Spinal cord (tissue), 10 donors: ENCODE measurements around the gene DCLK1. TPM values are rescaled to one million over a fixed set of nuclear protein-coding genes. Genes with fewer than 3 reads are reported as not detected.

Experiments
- DNase-seq, 6 donors: peaks; one replicate each; pipeline versions ENCODE4 v3.0.0 to v3.0.0-alpha.2; 2013 to 2015; ENCODE audit warnings: low spot score in 6 of 6, low read depth in 4 of 6
- H3K27ac ChIP-seq: one replicate; pipeline ENCODE4 v1.5.1; 2013; ENCODE audit warnings: low read depth, low read length, control low read depth
- H3K27me3 ChIP-seq: one replicate; pipeline ENCODE4 v1.6.1; 2013; ENCODE audit warnings: low read length; ENCODE audit not compliant: control insufficient read depth, insufficient read depth
- H3K36me3 ChIP-seq: one replicate; pipeline ENCODE4 v1.6.1; 2013; ENCODE audit warnings: low read length; ENCODE audit not compliant: control insufficient read depth, insufficient read depth
- H3K4me1 ChIP-seq: one replicate; pipeline ENCODE4 v1.6.1; 2013; ENCODE audit warnings: low read length; ENCODE audit not compliant: control insufficient read depth, insufficient read depth
- H3K4me3 ChIP-seq: one replicate; pipeline ENCODE4 v1.5.1; 2013; ENCODE audit warnings: low read depth, low read length, control low read depth
- H3K9me3 ChIP-seq: one replicate; pipeline ENCODE4 v1.6.1; 2013; ENCODE audit warnings: low read length; ENCODE audit not compliant: control insufficient read depth, insufficient read depth
- WGBS: methylation state at CpG from one replicate; pipeline ENCODE4 v1.1.5; 2013; ENCODE audit warnings: missing lambda C conversion rate; ENCODE audit not compliant: insufficient coverage; 5-methylcytosine and 5-hydroxymethylcytosine counted together
- polyA plus RNA-seq, 2 donors: library from polyadenylated mRNA; unstranded; fragments of 120-200 nt; gene quantifications; one replicate each; pipeline ENCODE4 v1.2.1, GENCODE V29; 2013; ENCODE audit not compliant: insufficient read length in 2 of 2
- total RNA-seq, 2 donors: library from RNA; depleted of rRNA in 1 of 2; stranded (reverse); fragments of 120-200 nt in 1 of 2; fragments of >200 nt in 1 of 2; gene quantifications; one replicate each; pipeline versions ENCODE4 v1.2.3 to v1.2.4, GENCODE V29; 2013 to 2014
- donor health status: healthy.

Gene DCLK1
- total and polyA plus RNA-seq, 4 donors: 112 to 239 (median 143) TPM

DNA sequence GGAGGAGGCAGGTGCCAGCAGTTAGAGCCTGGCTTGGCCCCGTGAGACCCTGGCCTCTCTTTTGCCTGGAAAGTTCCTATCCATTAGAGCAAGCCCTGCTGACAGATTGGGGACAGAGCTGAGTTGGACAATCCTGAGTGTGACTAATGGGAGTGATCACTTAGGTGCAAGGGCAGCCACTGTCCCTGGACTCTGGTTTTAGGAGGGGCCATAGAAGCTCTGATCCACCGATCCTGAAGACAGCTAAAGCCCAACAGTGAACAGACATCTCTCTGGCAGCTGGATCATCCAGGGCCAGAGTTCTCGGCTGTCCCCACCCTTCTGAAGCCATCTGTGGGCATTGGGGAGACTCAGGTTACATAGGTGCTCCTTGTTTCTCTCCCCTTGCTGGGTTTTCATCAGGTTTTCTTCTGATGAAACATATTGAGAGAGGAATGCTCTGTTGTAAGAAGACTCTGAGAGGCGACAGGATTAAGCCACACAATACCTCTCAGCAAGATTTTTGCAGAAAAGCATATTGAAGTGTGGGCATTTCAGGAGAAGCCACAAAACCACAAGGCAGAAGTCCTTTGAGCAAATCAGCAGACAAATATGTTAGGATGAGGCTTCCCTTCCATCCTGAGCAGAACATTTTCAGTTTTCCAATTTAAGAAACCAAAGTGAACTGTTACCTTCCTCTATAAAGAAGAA lies 366.7 kb downstream of the DCLK1 start:
- Histone ChIP-seq H3K4me3 (no peak overlapping the region), H3K9me3 (no peaks in the 10 kb centered on the region), H3K4me1 (peaks cover 18% of the 10 kb centered on the region), H3K36me3 (no peaks in the 10 kb centered on the region), H3K27me3 (no peaks in the 10 kb centered on the region), H3K27ac (no peak overlapping the region)
- WGBS: 75% methylated on average over 3 of the region's 4 CpGs
- no peak for DNase-seq

DNA sequence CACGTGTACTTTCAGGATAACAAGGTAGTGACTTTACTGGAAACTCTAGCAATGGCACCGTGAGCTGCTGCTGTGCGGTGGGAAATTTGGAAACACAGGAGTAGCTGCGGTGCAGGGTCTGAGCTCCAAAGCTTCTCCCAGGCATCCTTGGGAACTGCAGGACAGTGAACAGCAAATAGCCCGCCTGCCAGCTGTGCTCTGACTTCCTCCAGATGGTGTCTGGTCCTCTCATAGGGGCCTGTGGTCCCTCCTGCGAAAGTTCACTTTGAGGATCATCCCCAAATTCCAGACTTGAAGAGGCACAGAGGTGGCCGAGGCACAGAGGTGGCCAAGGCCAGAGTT lies 367.4 kb downstream of the DCLK1 start:
- Histone ChIP-seq H3K27me3 (no peaks in the 10 kb centered on the region), H3K36me3 (no peaks in the 10 kb centered on the region), H3K9me3 (no peaks in the 10 kb centered on the region), H3K27ac (no peak overlapping the region), H3K4me3 (no peak overlapping the region), H3K4me1 (peaks cover 18% of the 10 kb centered on the region)
- WGBS: 80% methylated on average over 7 of the region's 7 CpGs
- DNase-seq: no peak

DNA sequence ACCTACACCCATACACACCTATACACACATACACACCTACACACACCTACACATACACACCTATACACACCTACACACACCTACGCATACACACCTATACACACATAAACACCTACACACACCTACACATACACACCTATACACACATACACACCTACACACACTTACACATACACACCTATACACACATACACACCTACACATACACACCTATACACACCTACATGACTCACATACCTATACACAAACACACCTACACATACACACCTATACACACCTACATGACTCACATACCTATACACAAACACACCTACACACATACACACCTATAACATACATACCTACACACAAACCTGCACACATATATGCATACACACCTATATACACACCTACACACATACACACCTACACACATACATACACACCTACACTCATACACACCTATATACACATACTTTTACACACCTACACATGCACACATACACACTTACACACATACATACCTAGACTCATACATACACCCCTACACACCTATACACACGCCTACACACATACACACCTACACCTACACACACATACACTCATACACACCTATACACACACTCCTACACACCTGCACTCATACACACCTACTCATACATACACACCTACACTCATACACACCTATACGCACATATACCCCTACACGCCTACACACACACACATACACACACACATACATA lies 368.0 kb downstream of the DCLK1 start:
- Histone ChIP-seq H3K4me3 (no peak overlapping the region), H3K36me3 (no peaks in the 10 kb centered on the region), H3K27me3 (no peaks in the 10 kb centered on the region), H3K4me1 (peaks cover 18% of the 10 kb centered on the region), H3K9me3 (no peaks in the 10 kb centered on the region), H3K27ac (no peak overlapping the region)
- no peak for DNase-seq
- 78% methylated on average over 4 of the region's 4 CpGs for WGBS

DNA sequence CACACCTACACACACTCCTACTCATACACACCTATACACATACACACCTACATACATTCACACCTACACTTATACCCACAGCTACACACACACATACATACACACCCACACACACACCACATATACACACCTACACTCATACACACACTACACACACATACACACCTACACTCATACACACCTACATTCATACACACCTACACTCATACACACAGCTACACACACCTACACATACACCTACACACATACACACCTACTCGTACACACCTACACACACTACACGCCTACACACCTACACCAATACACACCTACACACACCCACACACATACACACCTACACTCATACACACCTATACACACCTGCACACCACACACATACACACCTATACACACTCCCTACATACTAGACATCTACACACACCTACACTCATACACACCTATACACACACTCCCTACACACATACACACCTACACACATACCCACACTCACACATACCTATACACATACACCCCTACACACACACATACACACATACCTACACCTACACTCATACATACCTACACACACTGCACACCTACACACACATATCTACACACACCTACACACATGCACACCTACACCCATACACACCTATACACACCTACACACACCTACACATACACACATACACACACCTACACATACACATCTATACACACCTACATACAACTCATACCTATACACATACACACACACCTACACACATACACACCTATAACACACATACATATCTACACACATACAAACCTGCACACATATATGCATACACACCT lies 369.5 kb downstream of the DCLK1 start:
- no peak overlapping the region for H3K4me3 ChIP-seq
- no peaks in the 10 kb centered on the region for H3K36me3 ChIP-seq
- no peaks in the 10 kb centered on the region for H3K27me3 ChIP-seq
- no peaks in the 10 kb centered on the region for H3K9me3 ChIP-seq
- no peak for DNase-seq
- WGBS: 96% methylated on average over 2 of the region's 2 CpGs
- H3K4me1 ChIP-seq: peaks cover 11% of the 10 kb centered on the region
- no peak overlapping the region for H3K27ac ChIP-seq

DNA sequence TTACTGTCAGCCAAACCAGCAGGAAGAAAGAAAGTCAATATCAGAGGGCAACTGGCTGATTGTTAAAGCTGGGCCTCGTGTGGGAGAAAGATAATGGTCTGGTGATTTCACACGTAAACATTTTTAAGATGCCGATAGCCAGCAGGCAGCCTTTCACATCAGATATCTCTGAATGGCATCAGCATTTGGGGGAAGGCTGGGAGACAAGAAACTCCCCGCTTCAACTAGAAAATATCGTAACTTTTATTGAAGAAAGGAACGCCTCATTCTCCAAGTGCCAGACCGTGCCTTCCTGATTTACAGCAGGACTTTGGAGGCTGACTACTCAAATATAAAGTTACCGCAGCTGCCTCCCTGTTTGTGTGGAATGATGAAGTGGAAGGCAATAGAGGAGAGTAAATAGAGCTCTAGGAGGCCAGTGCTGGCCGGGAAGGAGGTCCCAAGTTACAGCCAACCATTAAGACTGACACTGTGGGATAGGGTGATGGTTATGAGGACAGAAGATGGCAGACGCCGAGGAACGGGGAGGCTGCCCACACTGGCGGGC lies 370.4 kb downstream of the DCLK1 start:
- Histone ChIP-seq H3K36me3 (no peaks in the 10 kb centered on the region), H3K9me3 (no peaks in the 10 kb centered on the region), H3K4me1 (peaks cover 9% of the 10 kb centered on the region), H3K4me3 (no peak overlapping the region), H3K27ac (no peak overlapping the region), H3K27me3 (no peaks in the 10 kb centered on the region)
- WGBS: 49% methylated on average over 9 of the region's 13 CpGs
- no peak for DNase-seq

DNA sequence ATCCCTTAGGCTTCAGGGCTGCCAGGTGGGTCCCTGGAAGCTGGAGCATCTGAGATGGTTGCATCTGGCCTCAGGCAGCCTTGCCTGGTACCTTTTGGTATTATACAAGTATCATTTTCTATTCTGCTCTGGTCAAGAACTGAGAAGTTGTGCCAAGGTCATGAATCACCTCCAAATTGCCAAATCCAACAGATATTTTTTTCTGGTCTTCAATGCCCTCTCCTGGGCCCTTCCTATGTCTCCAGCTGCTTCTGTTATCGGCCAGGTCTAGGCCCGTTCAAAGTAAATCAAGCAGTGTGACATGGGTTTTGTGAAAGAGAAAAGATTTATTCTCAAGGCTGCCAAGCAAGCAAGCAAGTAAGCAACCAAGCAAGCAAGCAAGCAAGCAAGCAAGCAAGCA lies 383.6 kb downstream of the DCLK1 start:
- WGBS: 19% methylated on average over 2 of the region's 2 CpGs
- no peaks in the 10 kb centered on the region for H3K36me3 ChIP-seq
- no peak overlapping the region for H3K4me3 ChIP-seq
- H3K4me1 ChIP-seq: peaks cover 4% of the 10 kb centered on the region
- H3K9me3 ChIP-seq: peaks cover 4% of the 10 kb centered on the region
- no peak for DNase-seq
- no peaks in the 10 kb centered on the region for H3K27me3 ChIP-seq
- no peak overlapping the region for H3K27ac ChIP-seq

DNA sequence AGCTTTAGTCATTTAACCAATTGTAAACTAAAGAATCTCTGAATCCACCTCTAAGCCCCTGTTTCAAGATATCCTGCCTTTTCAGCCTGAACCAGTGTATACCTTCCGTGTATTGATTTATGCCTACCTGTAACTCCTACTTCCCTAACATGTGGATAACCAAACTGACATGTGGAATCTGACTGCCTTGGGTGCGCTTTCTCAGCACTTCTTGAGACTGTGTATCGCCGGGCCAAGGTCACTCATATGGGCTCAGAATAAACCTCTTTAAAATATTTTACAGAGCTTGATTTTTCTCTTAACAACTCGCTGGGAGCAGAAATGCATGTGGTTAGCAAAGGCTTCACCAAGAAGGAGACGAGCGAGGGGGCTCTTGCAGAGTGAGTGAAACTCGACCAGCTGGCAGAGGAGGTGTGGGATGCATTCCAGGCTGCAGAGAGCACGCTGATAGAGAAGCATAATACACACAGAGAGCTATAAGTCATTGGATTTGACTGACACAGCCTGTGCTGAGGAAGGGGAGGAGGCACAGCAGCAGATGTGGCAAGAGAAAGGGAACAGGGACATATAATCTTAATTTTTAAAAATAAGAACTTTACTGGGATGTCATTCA lies 386.5 kb downstream of the DCLK1 start:
- DNase-seq: peak in 2 of 6 donors; percentile 62 to 88
- Histone ChIP-seq H3K36me3 (no peaks in the 10 kb centered on the region), H3K9me3 (peaks cover under 1% of the 10 kb centered on the region), H3K4me3 (no peak overlapping the region), H3K27me3 (no peaks in the 10 kb centered on the region), H3K27ac (no peak overlapping the region), H3K4me1 (peaks cover 4% of the 10 kb centered on the region)
- 40% methylated on average over 6 of the region's 9 CpGs for WGBS

DNA sequence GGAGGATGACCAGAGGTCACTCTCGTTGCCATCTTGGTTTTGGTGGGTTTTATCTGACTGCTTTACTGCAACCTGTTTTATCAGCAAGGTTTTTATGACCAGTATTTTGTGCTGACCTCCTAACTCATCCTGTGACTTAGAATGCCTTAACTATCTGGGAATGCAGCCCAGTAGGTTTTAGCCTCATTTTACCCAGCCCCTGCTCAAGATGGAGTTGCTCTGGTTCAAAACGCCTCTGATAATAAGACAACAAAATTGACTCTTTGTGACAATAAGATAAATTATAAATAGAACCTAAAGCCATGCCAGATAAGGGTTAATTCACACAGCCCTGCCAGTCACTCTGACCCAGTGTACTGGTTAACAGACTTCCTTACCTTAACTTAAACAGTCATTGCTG lies 387.0 kb downstream of the DCLK1 start:
- no peak for DNase-seq
- H3K27ac ChIP-seq: no peak overlapping the region
- H3K36me3 ChIP-seq: no peaks in the 10 kb centered on the region
- peaks cover 4% of the 10 kb centered on the region for H3K4me1 ChIP-seq
- H3K4me3 ChIP-seq: no peak overlapping the region
- no peaks in the 10 kb centered on the region for H3K27me3 ChIP-seq
- H3K9me3 ChIP-seq: no peaks in the 10 kb centered on the region
- 83% methylated on average over 1 of the region's 2 CpGs for WGBS

DNA sequence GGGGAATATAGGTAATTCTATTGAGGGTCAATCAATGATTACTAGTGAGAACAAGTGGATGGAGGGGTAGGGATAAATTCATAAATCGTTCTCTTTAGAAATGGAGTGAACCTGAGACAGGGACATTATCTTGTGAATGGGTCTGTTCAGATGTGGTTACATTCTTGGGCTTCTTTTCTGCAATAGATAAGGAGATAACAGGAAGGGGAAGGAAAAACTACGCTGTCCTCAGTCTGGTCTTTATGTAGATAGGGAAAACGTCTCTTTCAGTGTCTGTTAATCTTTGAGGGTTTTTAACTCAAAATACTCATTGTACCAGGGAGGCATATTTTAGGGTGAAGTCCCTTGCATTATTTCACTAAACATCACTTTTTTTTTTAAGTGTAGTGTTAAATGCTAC lies 388.0 kb downstream of the DCLK1 start:
- 100% methylated on average over 1 of the region's 3 CpGs for WGBS
- H3K4me1 ChIP-seq: peaks cover 4% of the 10 kb centered on the region
- H3K9me3 ChIP-seq: no peaks in the 10 kb centered on the region
- no peak overlapping the region for H3K4me3 ChIP-seq
- H3K27ac ChIP-seq: no peak overlapping the region
- H3K27me3 ChIP-seq: no peaks in the 10 kb centered on the region
- no peaks in the 10 kb centered on the region for H3K36me3 ChIP-seq
- DNase-seq: no peak
